GM10248 (cell line): ENCODE results near the gene HDAC9.

Experiments
- CTCF ChIA-PET: fragments of 300-600 bp; sonication (Branson Sonifier 250); formaldehyde crosslinking; extraction: SDS; loops from one replicate; lab custom pipeline; 2021; ENCODE audit warnings: antibody characterized with exemption; lab: Yijun Ruan, JAX
- POLR2A ChIA-PET: fragments of 350-650 bp; sonication (Branson Sonifier 250); formaldehyde crosslinking; extraction: SDS; loops from one replicate; lab custom pipeline; 2020; ENCODE audit warnings: antibody characterized with exemption; lab: Yijun Ruan, JAX
- DNase-seq: peaks from one replicate; pipeline ENCODE4 v3.0.0; 2012; ENCODE audit errors: extremely low spot score
- TF ChIP-seq, protein P1 (sequence below): IDR thresholded peaks from 2 replicates; pipeline ENCODE4 v1.5.1; 2012; ENCODE audit warnings: mild to moderate bottlenecking, low read depth; ENCODE audit errors: extremely low read depth, missing control alignments, control extremely low read depth

The HDAC9 gene

DNA sequence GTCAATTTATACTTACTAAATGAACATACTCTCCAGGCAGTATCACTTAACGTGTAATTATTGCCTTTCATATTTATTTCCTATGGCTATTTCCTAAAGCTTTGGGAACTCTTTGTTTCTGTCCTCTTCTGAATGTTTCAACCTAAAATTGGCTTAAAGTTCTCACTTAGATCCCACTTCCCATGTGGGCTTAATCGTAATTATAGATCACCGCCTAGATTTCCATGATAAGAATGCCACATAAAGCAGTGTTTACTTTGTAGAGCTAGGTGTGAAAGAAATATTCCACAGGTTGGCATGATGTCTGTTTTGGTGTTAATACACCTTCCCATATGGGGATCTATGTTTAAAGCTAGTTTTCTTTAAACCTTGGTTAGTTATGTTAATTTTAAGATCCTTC, 1.5 kb downstream of the HDAC9 start:
- CTCF ChIA-PET = interaction anchor here (0.8 to 7.4 kb wide), 13 partner anchors 9 to 167 kb away, joined by 3 to 58 read pairs (median 5); no protein-coding TSS in a partner anchor
- TF ChIP-seq, protein P1, sequence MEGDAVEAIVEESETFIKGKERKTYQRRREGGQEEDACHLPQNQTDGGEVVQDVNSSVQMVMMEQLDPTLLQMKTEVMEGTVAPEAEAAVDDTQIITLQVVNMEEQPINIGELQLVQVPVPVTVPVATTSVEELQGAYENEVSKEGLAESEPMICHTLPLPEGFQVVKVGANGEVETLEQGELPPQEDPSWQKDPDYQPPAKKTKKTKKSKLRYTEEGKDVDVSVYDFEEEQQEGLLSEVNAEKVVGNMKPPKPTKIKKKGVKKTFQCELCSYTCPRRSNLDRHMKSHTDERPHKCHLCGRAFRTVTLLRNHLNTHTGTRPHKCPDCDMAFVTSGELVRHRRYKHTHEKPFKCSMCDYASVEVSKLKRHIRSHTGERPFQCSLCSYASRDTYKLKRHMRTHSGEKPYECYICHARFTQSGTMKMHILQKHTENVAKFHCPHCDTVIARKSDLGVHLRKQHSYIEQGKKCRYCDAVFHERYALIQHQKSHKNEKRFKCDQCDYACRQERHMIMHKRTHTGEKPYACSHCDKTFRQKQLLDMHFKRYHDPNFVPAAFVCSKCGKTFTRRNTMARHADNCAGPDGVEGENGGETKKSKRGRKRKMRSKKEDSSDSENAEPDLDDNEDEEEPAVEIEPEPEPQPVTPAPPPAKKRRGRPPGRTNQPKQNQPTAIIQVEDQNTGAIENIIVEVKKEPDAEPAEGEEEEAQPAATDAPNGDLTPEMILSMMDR = no peak
- POLR2A ChIA-PET = no interaction called here
- DNase-seq = no peak

DNA sequence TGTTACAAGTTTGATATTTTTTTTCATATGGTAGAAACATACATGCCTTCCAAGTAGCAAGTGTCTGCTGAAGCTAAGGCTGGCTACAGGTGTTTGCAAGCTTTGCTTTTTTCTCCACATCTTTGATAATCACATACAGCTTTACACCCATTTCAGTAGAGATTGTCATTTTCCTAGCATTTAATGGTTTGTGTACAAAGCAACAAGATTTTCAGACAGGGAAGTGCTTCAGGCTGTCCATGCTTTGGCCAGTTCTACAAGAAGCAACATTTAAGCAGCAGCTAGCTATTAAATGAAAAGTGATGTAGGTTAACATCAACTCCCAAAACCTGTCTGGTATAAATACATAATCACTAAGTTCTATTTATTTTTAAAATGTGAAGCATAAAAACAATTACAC, 2.3 kb downstream of the HDAC9 start:
- TF ChIP-seq, protein P1 = no peak
- CTCF ChIA-PET = interaction anchor here (0.8 to 7.4 kb wide), 11 partner anchors 10 to 167 kb away, joined by 3 to 58 read pairs (median 5); no protein-coding TSS in a partner anchor
- POLR2A ChIA-PET = no interaction called here
- no peak for DNase-seq

DNA sequence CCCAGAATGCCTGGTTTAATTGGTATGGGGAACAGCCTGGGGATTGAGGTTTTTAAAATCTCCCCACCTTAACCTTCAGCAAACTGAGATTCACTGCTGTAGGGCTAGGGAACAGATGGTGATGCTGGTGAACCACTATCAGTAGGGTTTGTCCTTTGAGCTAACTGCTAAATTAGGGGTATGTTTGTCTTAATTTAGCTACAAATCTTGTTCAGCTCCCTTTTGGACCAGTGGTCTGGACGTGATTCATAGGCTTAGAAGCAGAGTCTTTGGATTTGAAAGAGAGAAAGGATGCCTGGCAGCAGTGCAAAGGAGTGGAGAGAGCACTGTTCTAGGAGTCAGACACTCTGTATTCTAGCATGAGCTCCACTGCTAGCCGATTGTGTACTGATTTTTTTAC, 2.8 kb downstream of the HDAC9 start:
- no peak for DNase-seq
- POLR2A ChIA-PET = no interaction called here
- CTCF ChIA-PET = interaction anchor here (1.4 to 7.4 kb wide), 9 partner anchors 10 to 166 kb away, joined by 3 to 58 read pairs (median 5); no protein-coding TSS in a partner anchor
- TF ChIP-seq, protein P1 = no peak

DNA sequence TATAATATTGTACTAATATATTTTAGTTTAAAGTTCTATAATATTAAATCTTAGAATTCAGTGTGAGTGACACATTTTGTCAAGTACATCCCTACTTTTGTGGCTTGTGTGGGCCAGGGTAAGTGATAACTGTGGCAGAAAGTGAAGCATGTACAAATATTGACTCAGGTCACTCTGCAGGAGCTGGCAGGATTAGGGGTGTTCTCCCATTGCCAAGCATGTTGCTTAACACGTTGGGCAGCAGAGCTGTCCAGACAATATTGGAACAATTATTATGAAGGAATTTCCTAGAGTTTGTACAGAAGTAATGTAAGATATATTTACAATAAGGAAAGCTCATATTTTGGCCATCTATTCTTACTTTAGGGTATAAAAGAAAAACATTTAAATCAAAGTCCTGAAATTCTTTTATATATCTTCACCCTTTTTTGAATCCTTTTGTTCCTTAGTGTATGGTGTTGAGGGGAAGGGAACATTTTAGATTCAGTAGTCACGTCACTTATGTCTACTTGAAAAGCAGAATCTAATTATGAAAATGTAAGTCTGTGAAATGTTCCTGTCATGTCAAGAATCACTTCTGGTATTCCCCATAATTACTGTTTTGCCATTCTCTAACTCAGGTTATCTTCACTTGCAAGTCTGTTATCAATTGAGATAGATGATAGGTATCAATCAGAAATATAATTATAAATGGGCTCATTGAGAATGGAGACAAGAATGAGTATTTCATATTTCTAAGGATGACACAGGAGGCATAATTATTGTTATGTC, 4.0 kb downstream of the HDAC9 start:
- DNase-seq = no peak
- ChIA-PET POLR2A (no interaction called here), CTCF (interaction anchor here (0.7 to 7.4 kb wide), 6 partner anchors 9 to 67 kb away, joined by 3 to 58 read pairs (median 4); no protein-coding TSS in a partner anchor)
- TF ChIP-seq, protein P1 = no peak

DNA sequence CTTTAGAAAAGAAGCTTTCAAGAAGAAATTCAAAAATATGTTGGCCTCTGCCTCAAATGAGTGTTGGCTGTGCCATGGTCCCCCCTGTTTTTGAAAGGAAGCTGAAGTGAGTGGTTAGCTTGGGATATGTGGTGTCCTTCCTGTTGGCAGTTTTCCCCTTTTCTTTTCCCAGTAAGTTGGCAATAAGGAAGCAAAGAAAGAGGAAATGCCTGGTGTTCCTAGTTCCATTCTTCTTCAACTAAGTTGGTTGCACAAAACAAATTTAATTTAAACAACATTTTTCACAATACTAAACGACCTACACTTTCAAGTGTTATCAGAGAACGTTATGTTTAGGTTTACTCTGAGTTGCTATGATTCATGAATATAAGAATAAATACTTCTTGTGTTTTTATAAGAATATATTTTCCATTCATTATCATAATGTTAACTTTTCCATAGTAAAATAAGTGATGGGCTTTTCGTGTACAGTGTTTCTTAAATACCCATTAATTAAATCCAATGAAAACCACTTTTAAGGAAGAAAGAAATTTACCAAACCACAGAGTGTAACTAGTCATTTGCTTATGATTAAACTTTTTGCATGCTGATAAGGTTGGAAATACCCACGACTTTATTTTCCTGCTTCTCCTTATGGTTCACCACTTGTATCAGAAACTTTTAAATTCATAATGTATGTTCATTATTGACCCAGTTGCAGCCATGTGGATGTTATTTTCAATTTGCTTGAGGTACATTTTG, 7.7 kb downstream of the HDAC9 start:
- ChIA-PET CTCF (interaction anchor here (1.4 kb wide), 1 partner anchor 10 kb away, joined by 6 read pairs; no protein-coding TSS in a partner anchor), POLR2A (no interaction called here)
- no peak for DNase-seq
- TF ChIP-seq, protein P1 = no peak

DNA sequence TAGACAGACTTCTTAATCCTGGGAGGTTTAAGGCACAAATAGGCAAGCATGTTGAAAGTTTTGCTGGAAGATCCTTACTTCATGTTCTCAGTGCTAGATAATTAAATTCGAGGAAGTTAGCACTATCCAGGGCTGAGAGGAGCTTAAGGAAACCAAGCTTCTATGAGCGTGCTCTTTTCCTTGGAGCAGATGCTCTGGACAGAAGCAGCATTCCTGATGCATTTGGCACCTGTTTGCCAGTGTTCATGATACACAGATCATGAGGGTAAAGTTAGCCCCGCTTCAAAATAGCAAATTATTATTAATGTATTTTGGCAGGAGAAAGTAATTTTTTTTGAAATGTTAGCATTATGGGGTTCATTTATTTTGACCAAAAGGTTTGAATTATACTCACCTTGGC, 9.4 kb downstream of the HDAC9 start:
- TF ChIP-seq, protein P1 = no peak
- no peak for DNase-seq
- CTCF ChIA-PET = interaction anchor here (2.0 to 6.8 kb wide), 2 partner anchors 9 to 11 kb away, joined by 9 to 58 read pairs; partner anchors contain the start of gene HDAC9
- POLR2A ChIA-PET = no interaction called here
